ENCODE results near the gene DNMBP.

DNMBP gene

DNA sequence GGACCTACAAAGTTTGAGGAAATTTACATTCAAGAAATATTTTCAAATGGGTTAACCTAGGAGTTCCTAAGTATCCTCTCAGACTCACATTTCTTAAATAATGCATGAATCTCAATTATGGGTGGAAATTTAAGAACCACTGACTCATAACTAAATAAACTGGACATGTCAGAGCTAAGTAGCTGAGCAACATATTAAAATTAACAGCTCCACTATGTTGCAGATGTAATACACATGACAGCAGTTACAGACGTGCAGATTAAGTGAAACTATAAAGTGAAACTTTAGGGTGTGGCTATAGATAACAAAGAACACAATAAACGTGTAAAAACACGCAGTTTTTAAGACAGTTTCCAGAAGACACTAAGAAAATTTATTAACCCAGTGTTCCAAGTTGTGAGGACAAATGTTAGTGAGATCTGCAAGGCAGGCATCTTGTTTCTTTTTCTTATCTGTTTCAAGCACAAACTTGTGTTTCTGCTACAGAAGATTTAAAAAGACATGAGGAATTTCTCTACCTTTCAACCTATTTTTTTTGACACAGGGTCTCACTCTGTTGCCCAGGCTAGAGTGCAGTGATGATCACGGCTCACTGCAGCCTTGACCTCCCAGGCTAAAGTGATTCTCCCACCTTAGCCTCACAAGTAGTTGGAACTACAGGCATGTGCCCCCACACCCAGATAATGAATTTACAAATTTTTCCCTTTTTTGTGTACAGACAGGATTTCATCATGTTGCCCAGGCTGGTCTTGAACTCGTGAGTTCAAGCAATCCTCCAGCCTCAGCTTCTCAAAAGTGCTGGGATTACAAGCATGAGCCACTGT, 25.3 kb downstream of the DNMBP start:
- TF ChIP-seq CTCF (conservative IDR thresholded peaks at IDR 0.05; ENCODE audit: low read depth, low read length), result no peak
- no peak overlapping the region for H3K4me3 ChIP-seq (ENCODE audit: low read depth, low read length)

GRCh38 chr10:99983280-99983988, 26.3 kb downstream of the DNMBP start:
- H3K4me3 ChIP-seq (ENCODE audit: low read depth, low read length), result peak overlapping the region; percentile 28
- DNase-seq (ENCODE audit: low read depth), result peak; percentile 94
- TF ChIP-seq CTCF (conservative IDR thresholded peaks at IDR 0.05; ENCODE audit: low read depth, low read length), result no peak

More for the DNA sequence above, 25.3 kb downstream of the DNMBP start:
- peak; percentile 43 for DNase-seq (ENCODE audit: low read depth)

- no peak for TF ChIP-seq CTCF (conservative IDR thresholded peaks at IDR 0.05; ENCODE audit: low read depth, low read length)
- no peak overlapping the region for H3K4me3 ChIP-seq (ENCODE audit: low read depth, low read length)
- DNase-seq (ENCODE audit: low read depth), result no peak
Observed at GRCh38 chr10:99982728-99983127, 27.0 kb downstream of the DNMBP start.

DNA sequence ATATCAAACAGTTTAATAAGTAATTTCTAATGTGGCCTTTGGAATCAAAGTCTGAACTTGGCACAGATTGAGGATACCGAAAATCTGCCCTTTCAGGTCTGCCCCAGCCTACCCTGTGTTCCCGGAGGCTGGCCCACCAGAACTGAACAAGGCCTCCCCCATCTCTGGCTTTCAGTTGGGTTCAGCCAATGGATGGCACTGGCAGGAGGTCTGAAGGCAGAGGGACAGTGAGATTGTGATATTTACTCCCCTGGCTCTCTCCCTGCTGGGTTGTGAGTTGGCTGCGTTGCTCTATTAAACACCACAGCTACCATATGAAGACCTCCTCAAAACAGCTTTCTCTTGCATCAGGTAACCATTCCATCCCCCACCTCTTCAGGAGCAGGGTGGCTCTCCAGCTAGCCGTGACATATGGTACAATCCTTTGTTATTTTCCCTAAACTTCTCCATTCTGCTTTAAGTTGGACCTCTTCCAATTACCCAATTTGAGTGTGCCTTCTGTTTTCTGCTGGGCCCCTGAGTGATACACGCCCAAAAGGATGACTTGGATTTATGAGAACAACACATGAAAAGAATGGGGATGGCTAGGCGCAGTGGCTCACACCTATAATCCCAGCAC, 28.1 kb downstream of the DNMBP start:
- no peak overlapping the region for H3K4me3 ChIP-seq (ENCODE audit: low read depth, low read length)
- DNase-seq (ENCODE audit: low read depth), result no peak
- TF ChIP-seq CTCF (conservative IDR thresholded peaks at IDR 0.05; ENCODE audit: low read depth, low read length), result no peak

DNA sequence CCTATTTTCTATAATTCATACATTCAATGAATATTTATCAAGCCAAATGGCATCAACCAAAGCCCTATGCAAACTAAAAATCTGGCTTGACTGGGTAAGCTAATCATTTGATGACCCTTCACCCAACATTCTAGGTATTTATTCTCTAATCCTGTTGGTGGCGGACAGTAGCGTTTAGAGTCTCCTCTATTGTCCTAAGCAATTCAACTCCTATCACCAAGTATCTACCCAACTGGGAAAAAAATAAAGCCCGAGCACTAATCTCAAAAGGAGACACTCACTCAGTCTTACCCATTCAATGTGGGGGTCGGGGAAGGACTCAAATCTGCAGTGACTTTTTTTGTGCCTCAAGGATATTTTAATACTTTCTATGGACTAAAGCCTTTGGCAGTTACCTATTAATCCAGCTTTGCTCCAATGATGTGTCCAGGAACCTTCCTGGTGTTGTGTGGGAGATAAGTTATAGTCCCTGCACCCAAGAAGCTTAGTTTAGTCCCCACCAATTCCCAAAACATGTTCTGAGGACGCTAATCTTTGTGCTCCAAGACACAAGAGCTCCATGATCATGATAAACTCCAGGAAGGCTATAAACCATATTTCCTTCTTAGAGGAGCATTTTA, 30.6 kb downstream of the DNMBP start:
- DNase-seq (ENCODE audit: low read depth), result no peak
- no peak for TF ChIP-seq CTCF (conservative IDR thresholded peaks at IDR 0.05; ENCODE audit: low read depth, low read length)
- no peak overlapping the region for H3K4me3 ChIP-seq (ENCODE audit: low read depth, low read length)

GRCh38 chr10:99977916-99978315, 31.8 kb downstream of the DNMBP start:
- peak; percentile 35 for DNase-seq (ENCODE audit: low read depth)
- no peak for TF ChIP-seq CTCF (conservative IDR thresholded peaks at IDR 0.05; ENCODE audit: low read depth, low read length)
- no peak overlapping the region for H3K4me3 ChIP-seq (ENCODE audit: low read depth, low read length)
